Stimulated activated CD4-positive, alpha-beta T cell treated with anti-CD3 and anti-CD28 coated beads, Interleukin-4, amount 100 ng/mL, for 24 hours (primary cell): ENCODE results near the gene PAM.

Source experiments
- DNase-seq: peaks from one replicate; pipeline ENCODE4 v3.0.0-alpha.2; 2020

Gene PAM

GRCh38 chr5:102815540-102816332 is 60.6 kb downstream of the PAM start:
- no peak for DNase-seq

GRCh38 chr5:102818345-102818744 is 63.2 kb downstream of the PAM start:
- no peak for DNase-seq

GRCh38 chr5:102818934-102819333 is 63.8 kb downstream of the PAM start:
- DNase-seq: no peak

- no peak for DNase-seq
Measured at GRCh38 chr5:102819634-102820033, 64.5 kb downstream of the PAM start.

- DNase-seq: no peak
Measured at GRCh38 chr5:102823441-102823874, 68.4 kb downstream of the PAM start.

- no peak for DNase-seq
Measured at GRCh38 chr5:102826629-102827028, 71.5 kb downstream of the PAM start.

GRCh38 chr5:102830241-102830640 is 75.1 kb downstream of the PAM start:
- no peak for DNase-seq

- no peak for DNase-seq
Measured at GRCh38 chr5:102832445-102832844, 77.3 kb downstream of the PAM start.

GRCh38 chr5:102833146-102833545 is 78.0 kb downstream of the PAM start:
- no peak for DNase-seq

GRCh38 chr5:102834438-102834964 is 79.4 kb downstream of the PAM start:
- DNase-seq: no peak

- no peak for DNase-seq
Measured at GRCh38 chr5:102835717-102836116, 80.6 kb downstream of the PAM start.

- no peak for DNase-seq
Measured at GRCh38 chr5:102841021-102841420, 85.9 kb downstream of the PAM start.

GRCh38 chr5:102843997-102844396 is 88.9 kb downstream of the PAM start:
- DNase-seq: no peak

GRCh38 chr5:102845041-102845440 is 89.9 kb downstream of the PAM start:
- DNase-seq: no peak

GRCh38 chr5:102850503-102850902 is 95.4 kb downstream of the PAM start:
- no peak for DNase-seq

- peak; percentile 9 for DNase-seq
Measured at GRCh38 chr5:102853680-102854079, 98.6 kb downstream of the PAM start.

GRCh38 chr5:102855681-102856388 is 100.7 kb downstream of the PAM start:
- no peak for DNase-seq

- no peak for DNase-seq
Measured at GRCh38 chr5:102856389-102856777, 101.3 kb downstream of the PAM start.

- no peak for DNase-seq
Measured at GRCh38 chr5:102857076-102857818, 102.1 kb downstream of the PAM start.

GRCh38 chr5:102858221-102858620 is 103.1 kb downstream of the PAM start:
- no peak for DNase-seq

- DNase-seq: no peak
Measured at GRCh38 chr5:102858808-102859207, 103.7 kb downstream of the PAM start.

GRCh38 chr5:102860035-102860434 is 104.9 kb downstream of the PAM start:
- no peak for DNase-seq

GRCh38 chr5:102863058-102863457 is 108.0 kb downstream of the PAM start:
- no peak for DNase-seq
